GM21526 (cell line): ENCODE measurements around the gene UNC13A.

Source experiments
- ATAC-seq: cut with Tn5 transposase; IDR thresholded peaks from one replicate; pipeline ENCODE4 v1.9.1; 2021; ENCODE audit warnings: moderate library complexity; ENCODE audit not compliant: unreplicated experiment, low FRiP score

UNC13A gene

GRCh38 chr19:17711851-17712250 is 23.7 kb upstream of the UNC13A start:
- ATAC-seq: no peak

- no peak for ATAC-seq
Observed at GRCh38 chr19:17706750-17707181, 18.6 kb upstream of the UNC13A start.

- no peak for ATAC-seq
Observed at GRCh38 chr19:17703824-17704463, 15.8 kb upstream of the UNC13A start.

- ATAC-seq: no peak
Observed at GRCh38 chr19:17695198-17695597, 7.0 kb upstream of the UNC13A start.

GRCh38 chr19:17692566-17692965 is 4.4 kb upstream of the UNC13A start:
- ATAC-seq: no peak

GRCh38 chr19:17688853-17689595 is 870 bp upstream of the UNC13A start:
- no peak for ATAC-seq

GRCh38 chr19:17687141-17687856 is 855 bp downstream of the UNC13A start:
- ATAC-seq: no peak

GRCh38 chr19:17686592-17687024 is 1.5 kb downstream of the UNC13A start:
- ATAC-seq: no peak

- ATAC-seq: no peak
Observed at GRCh38 chr19:17686023-17686521, 2.1 kb downstream of the UNC13A start.

- ATAC-seq: no peak
Observed at GRCh38 chr19:17685451-17686022, 2.6 kb downstream of the UNC13A start.

GRCh38 chr19:17684256-17684655 is 3.9 kb downstream of the UNC13A start:
- no peak for ATAC-seq

- no peak for ATAC-seq
Observed at GRCh38 chr19:17683078-17683477, 5.1 kb downstream of the UNC13A start.

- no peak for ATAC-seq
Observed at GRCh38 chr19:17682273-17682672, 5.9 kb downstream of the UNC13A start.

GRCh38 chr19:17681505-17682125 is 6.5 kb downstream of the UNC13A start:
- ATAC-seq: no peak

GRCh38 chr19:17680230-17680722 is 7.9 kb downstream of the UNC13A start:
- ATAC-seq: no peak

- no peak for ATAC-seq
Observed at GRCh38 chr19:17679526-17680229, 8.5 kb downstream of the UNC13A start.

GRCh38 chr19:17678836-17679235 is 9.3 kb downstream of the UNC13A start:
- no peak for ATAC-seq

GRCh38 chr19:17677002-17677401 is 11.2 kb downstream of the UNC13A start:
- no peak for ATAC-seq

GRCh38 chr19:17676295-17676694 is 11.9 kb downstream of the UNC13A start:
- no peak for ATAC-seq
